HG02884 (cell line): ENCODE data around the gene HIGD1B.

ENCODE experiments used
- ATAC-seq: cut with Tn5 transposase; IDR thresholded peaks from one replicate; pipeline ENCODE4 v1.9.1; 2021; ENCODE audit warnings: mild to moderate bottlenecking, moderate library complexity; ENCODE audit not compliant: unreplicated experiment

Gene HIGD1B

GRCh38 chr17:44832805-44833204, 14.9 kb upstream of the HIGD1B start:
- ATAC-seq: no peak

- ATAC-seq: no peak
These were observed 10.5 kb upstream of the HIGD1B start for GRCh38 chr17:44837196-44837595.

DNA sequence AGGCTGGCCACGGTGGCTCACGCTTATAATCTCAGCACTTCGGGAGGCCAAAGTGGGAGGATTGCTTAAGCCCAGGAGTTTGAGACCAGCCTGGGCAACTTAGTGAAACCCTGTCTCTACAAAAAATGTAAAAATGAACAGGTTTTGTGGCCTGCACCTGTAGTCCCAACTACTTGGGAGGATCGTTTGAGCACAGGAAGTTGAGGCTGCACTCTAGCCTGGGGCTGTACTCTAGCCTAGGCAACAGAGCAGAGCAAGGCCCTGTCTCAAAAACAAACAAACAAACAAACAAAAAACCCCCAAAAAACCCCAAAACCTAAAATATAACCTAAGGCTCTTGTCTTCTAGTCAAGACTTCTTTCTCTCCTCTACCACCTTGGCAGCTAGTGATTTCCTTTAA, 7.4 kb upstream of the HIGD1B start:
- no peak for ATAC-seq

DNA sequence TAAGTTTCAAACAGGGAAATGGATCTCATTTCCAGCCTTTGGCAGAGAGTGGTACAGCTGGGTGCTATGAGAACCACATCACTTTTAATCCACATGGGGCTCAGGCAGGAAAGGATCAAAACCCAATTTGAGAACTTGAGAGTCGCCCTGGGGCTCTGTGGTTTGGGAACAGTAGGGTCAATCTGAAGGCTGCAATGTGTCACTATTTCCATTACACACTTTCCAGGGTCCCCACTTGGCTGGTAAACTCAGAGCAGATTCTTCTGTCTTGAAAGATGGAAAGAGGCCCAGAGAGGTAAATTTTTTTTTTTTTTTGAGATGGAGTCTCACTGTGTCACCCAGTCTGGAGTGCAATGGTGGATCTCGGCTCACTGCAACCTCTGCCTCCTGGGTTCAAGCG, 6.7 kb upstream of the HIGD1B start:
- ATAC-seq: no peak

DNA sequence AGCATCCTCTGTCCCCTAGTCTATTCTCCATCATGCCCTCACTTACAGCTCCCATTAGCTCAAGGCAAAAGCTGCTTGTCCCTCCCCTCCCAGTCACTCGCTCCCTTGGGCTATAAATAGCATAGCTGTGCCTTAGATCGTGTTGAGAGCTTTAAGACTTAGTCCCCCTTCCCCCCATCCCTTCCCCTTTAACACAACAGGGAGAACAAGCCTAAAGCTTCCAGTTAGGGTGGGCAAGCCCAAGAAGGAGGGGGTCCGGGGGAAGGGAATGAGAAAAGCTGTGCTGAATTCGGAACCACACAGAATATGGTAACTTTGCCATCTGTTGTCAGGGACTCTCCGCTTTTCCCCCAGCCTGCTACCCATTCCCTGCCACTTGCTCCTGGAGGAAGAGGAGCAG, 4.9 kb upstream of the HIGD1B start:
- no peak for ATAC-seq

GRCh38 chr17:44844390-44844830, 3.3 kb upstream of the HIGD1B start:
- ATAC-seq: no peak

DNA sequence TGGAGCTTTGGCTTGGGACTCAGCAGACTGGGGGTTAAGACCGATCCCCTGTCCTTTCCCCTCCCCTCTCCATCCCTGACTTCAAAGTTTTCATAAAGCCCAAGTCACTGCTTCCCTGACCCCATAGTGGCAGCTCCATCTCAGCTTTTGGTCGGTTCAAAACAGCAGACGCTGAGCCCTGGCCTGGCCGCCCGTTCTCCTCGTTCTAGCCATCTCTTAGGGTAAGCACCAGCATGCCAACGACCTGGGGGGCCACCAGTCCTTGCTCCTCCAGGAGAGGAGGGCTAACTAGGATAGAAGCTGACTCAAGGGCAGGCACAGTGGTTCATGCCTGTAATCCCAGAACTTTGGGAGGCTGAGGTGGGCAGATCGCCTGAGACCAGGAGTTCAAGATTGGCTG, 1.5 kb upstream of the HIGD1B start:
- no peak for ATAC-seq

- ATAC-seq: no peak
These were observed 643 bp downstream of the HIGD1B start for GRCh38 chr17:44848257-44848795.

DNA sequence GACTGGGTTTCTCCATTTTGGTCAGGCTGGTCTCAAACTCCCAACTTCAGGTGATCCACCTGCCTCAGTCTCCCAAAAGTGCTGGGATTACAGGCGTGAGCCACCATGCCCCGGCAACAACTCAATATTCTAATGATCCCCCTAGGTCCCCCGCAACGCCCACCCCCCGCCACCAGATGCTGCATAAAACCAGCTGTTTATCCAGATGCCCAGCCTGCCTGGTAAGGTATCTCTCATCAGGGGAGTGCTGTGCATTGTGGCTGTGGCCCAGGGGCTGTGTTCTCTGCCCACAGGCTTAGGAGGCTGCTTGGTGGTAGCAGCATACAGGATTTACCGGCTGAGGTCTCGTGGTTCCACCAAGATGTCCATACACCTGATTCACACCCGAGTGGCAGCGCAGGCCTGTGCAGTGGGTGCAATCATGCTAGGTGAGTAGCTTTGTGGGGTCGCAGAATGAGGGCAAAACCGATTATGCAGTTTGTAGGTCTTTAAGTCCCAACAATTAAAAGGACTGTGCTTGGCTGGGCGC, 1.3 kb downstream of the HIGD1B start:
- no peak for ATAC-seq

- ATAC-seq: no peak
These were observed 2.3 kb downstream of the HIGD1B start for GRCh38 chr17:44850025-44850424.

DNA sequence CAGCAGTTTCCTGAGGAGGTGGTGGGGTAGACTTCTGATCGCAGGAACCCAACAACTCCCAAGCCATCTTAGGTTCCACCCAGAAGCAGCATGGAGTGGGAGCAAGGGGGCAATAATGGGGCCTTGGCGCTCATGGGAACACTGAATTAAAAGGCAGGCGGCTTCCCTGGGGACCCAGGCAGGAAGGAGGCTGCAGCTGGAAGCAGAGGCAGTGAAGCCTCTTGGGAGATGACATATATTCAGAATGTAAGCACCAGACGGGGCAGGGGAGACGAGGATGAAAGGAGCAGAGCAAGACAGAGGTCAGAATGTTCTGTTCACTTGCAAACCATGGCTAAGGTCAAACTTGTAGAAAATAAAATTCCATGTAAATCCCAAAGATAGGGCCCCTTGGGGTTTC, 2.9 kb downstream of the HIGD1B start:
- ATAC-seq: no peak

DNA sequence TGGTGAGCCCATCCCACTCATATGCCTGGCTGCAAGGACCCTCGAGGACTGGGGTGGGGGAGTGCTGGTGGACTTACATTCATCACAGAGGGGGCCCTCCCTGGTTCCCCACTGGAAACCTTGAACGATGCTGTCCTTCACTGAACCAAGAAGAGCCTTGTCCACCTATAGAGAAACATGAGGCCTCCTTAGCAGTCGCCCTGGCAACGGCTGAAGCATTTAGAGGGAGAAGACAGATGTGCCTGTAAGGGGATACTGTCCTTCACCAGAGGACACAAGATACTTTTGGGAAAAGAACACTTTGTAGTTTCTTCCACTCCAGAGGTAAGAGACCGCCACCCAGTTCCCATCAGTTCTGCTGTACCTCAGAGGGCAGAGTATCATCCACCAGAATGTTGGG, 6.5 kb downstream of the HIGD1B start:
- ATAC-seq: no peak

DNA sequence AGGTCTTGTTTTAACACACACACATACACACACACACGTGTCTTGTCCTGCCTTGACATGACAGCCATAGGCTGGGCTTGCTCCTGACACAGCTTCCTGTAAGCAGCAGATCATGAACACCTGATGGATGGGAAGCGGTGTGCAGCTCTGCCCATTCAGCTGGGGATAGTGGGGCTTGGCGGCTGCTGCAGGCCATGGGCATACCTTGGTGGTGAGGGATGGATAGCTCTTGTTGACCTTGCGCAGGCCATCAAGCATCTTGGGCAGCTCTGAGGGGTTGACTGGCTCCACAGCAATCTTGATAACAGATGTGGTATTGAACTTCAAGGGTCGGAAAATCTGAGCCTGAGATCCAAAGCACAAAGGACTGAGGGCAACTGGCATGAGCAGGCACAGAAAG, 12.0 kb downstream of the HIGD1B start:
- ATAC-seq: no peak

GRCh38 chr17:44862278-44862914, 14.7 kb downstream of the HIGD1B start:
- ATAC-seq: no peak

- ATAC-seq: no peak
These were observed 15.6 kb downstream of the HIGD1B start for GRCh38 chr17:44863061-44863918.

GRCh38 chr17:44864831-44865230, 17.1 kb downstream of the HIGD1B start:
- no peak for ATAC-seq

DNA sequence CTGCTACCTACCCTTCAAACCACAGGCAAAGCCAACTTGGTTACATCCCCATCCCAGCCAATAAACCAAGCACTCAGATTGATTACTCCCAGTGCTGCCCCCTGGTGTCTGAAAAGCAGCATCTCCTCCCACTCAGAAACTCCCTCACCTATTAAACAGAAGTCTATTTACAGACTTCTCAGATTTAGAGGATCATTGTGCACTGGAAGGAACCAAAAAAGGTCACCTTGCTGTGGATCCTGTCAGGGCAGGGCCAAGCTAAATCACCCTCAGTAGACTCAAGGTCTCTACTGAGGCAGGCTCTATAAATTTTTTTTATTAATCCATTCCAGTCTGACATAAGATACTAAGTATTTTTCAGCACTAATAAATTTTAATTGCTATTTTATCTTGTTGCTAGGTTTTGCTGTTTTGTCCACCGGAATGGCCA, 17.6 kb downstream of the HIGD1B start:
- no peak for ATAC-seq

- no peak for ATAC-seq
These were observed 18.2 kb downstream of the HIGD1B start for GRCh38 chr17:44865931-44866330.

DNA sequence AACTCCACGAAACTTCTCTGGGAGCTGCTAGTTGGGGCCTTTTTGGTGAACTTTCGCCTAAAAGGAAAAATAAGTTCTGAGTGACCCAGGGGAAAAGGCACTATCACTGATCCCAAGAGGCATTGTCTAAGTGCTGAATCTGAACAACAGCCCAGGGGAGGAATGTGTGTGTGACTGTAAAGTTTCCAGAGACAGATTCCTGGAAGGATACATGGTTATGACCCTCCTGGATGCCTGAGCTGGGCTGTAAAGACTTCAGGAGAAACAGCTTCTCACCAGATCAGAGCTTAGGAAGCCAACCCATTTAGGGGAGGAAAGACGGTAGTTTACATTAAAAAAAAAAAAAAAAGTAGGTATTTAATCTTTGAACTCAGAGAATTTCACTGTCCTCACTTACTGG, 20.2 kb downstream of the HIGD1B start:
- ATAC-seq: no peak

- no peak for ATAC-seq
These were observed 23.9 kb downstream of the HIGD1B start for GRCh38 chr17:44871556-44871955.

- no peak for ATAC-seq
These were observed 24.6 kb downstream of the HIGD1B start for GRCh38 chr17:44872131-44872768.
